H1 (cell line): ENCODE measurements around the gene ZNF624. TPM values are rescaled to one million over a fixed set of nuclear protein-coding genes. Genes with fewer than 3 reads are reported as not detected.

Experiments
- CTCF ChIA-PET: fragments of 300-600 bp; sonication (Branson Sonifier 250); formaldehyde crosslinking; loops from one replicate; lab custom pipeline; 2021; ENCODE audit not compliant: partially characterized antibody; lab: Charles Lee
- POLR2A ChIA-PET: fragments of 300-600 bp; sonication (Branson Sonifier 250); formaldehyde crosslinking; loops from one replicate; lab custom pipeline; 2021; ENCODE audit warnings: inconsistent platforms; ENCODE audit not compliant: partially characterized antibody; lab: Charles Lee
- DNase-seq, 2 experiments: peaks; one replicate each; pipeline versions ENCODE4 v3.0.0 to v3.0.0-alpha.2; 2010 to 2022; ENCODE audit warnings: low spot score in 2 of 2, low read depth in 1 of 2, mixed read lengths in 1 of 2
- FAIRE-seq: peaks from 2 replicates; lab custom pipeline; 2011; peaks lifted over from hg19 to GRCh38; lab: Jason Lieb, UNC
- H2AFZ ChIP-seq: 2 replicates; pipeline ENCODE4 v1.8.1; 2012; ENCODE audit warnings: low read length, inconsistent platforms
- H2AK5ac ChIP-seq: 2 replicates; pipeline ENCODE4 v1.6.1; 2013; ENCODE audit warnings: low read depth, low read length
- H2BK120ac ChIP-seq: replicated peaks from 2 replicates; pipeline ENCODE3; 2013; ENCODE audit warnings: low read depth, low read length, inconsistent platforms
- H2BK12ac ChIP-seq: 2 replicates; pipeline ENCODE4 v1.6.1; 2013; ENCODE audit warnings: low read depth, low read length
- H2BK15ac ChIP-seq: 2 replicates; pipeline ENCODE4 v1.6.1; 2013; ENCODE audit warnings: low read length
- H2BK20ac ChIP-seq: 2 replicates; pipeline ENCODE4 v1.6.1; 2013; ENCODE audit warnings: low read length
- H2BK5ac ChIP-seq: 2 replicates; pipeline ENCODE4 v1.6.1; 2013; ENCODE audit warnings: low read depth, low read length
- H3K14ac ChIP-seq: 2 replicates; pipeline ENCODE4 v1.6.1; 2013; ENCODE audit warnings: inconsistent platforms; ENCODE audit not compliant: insufficient read length
- H3K18ac ChIP-seq: 2 replicates; pipeline ENCODE4 v1.6.1; 2013; ENCODE audit warnings: low read length; ENCODE audit errors: extremely low read depth
- H3K23ac ChIP-seq: 2 replicates; pipeline ENCODE4 v1.6.1; 2013; ENCODE audit warnings: inconsistent platforms; ENCODE audit not compliant: insufficient read length
- H3K23me2 ChIP-seq: 2 replicates; pipeline ENCODE4 v1.6.1; 2013; ENCODE audit warnings: low read depth, low read length
- H3K27ac ChIP-seq: 2 replicates; pipeline ENCODE4 v1.6.1; 2011; ENCODE audit warnings: low read depth, low read length, inconsistent platforms
- H3K27me3 ChIP-seq, 4 experiments: replicated peaks in 1 of 4; 1 replicate in 1 of 4; 2 replicates in 3 of 4; pipeline versions ENCODE4 v1.6.1 to v1.8.1; 2011 to 2013; ENCODE audit warnings: low read length in 3 of 4, mild to moderate bottlenecking in 3 of 4, inconsistent platforms in 2 of 4, mixed read lengths in 2 of 4, moderate library complexity in 1 of 4; ENCODE audit not compliant: control insufficient read depth in 3 of 4, insufficient read depth in 3 of 4; ENCODE audit errors: extremely low read depth in 1 of 4
- H3K36me3 ChIP-seq, 4 experiments: 2 replicates each; pipeline versions ENCODE4 v1.6.1 to v1.8.1; 2011 to 2013; ENCODE audit warnings: mild to moderate bottlenecking in 4 of 4, low read length in 3 of 4, moderate library complexity in 2 of 4, control low read depth in 1 of 4, inconsistent platforms in 1 of 4; ENCODE audit not compliant: insufficient read depth in 4 of 4, control insufficient read depth in 2 of 4
- H3K4ac ChIP-seq: replicated peaks from 2 replicates; pipeline ENCODE3; 2013; ENCODE audit warnings: low read length, low read depth, mixed read lengths, inconsistent platforms; ENCODE audit not compliant: insufficient read length
- H3K4me1 ChIP-seq, 4 experiments: replicated peaks in 1 of 4; 1 replicate in 1 of 4; 2 replicates in 3 of 4; pipeline versions ENCODE4 v1.6.1 to v1.8.1; 2011 to 2013; ENCODE audit warnings: low read length in 3 of 4, inconsistent platforms in 2 of 4, mixed read lengths in 1 of 4; ENCODE audit not compliant: insufficient read depth in 4 of 4, control insufficient read depth in 3 of 4
- H3K4me2 ChIP-seq, 2 experiments: 2 replicates each; pipeline versions ENCODE4 v1.6.1 to v1.8.1; 2011 to 2013; ENCODE audit warnings: low read depth in 2 of 2, low read length in 2 of 2, control low read depth in 1 of 2, inconsistent platforms in 1 of 2, mild to moderate bottlenecking in 1 of 2; ENCODE audit not compliant: insufficient read depth in 1 of 2
- H3K4me3 ChIP-seq, 4 experiments: fragments of 200-600, 300-600 bp in 1 of 4; sonication (generic), shearing (Covaris generic), sonication (Bioruptor Twin) in 1 of 4; 2 replicates each; pipeline versions ENCODE4 v1.5.1 to v1.8.1; 2011 to 2016; ENCODE audit warnings: low read length in 4 of 4, low read depth in 3 of 4, control low read depth in 2 of 4, inconsistent platforms in 2 of 4, mild to moderate bottlenecking in 2 of 4, mixed read lengths in 1 of 4, moderate library complexity in 1 of 4; ENCODE audit not compliant: insufficient read depth in 2 of 4; ENCODE audit errors: extremely low read depth in 1 of 4
- H3K56ac ChIP-seq: replicated peaks from 2 replicates; pipeline ENCODE3; 2013; ENCODE audit warnings: low read depth, mild to moderate bottlenecking, mixed read lengths, low read length, inconsistent platforms; ENCODE audit not compliant: insufficient read length
- H3K79me1 ChIP-seq: 2 replicates; pipeline ENCODE4 v1.6.1; 2013; ENCODE audit warnings: low read depth, low read length, control low read depth
- H3K79me2 ChIP-seq, 2 experiments: 2 replicates each; pipeline versions ENCODE4 v1.6.1 to v1.8.1; 2012 to 2013; ENCODE audit warnings: low read length in 2 of 2, mild to moderate bottlenecking in 2 of 2, inconsistent platforms in 1 of 2; ENCODE audit not compliant: insufficient read depth in 2 of 2, control insufficient read depth in 1 of 2
- H3K9ac ChIP-seq, 4 experiments: replicated peaks in 1 of 4; 1 replicate in 1 of 4; 2 replicates in 3 of 4; pipeline versions ENCODE4 v1.6.1 to v1.8.1; 2011 to 2013; ENCODE audit warnings: low read depth in 3 of 4, low read length in 3 of 4, control low read depth in 2 of 4, mild to moderate bottlenecking in 2 of 4, moderate library complexity in 2 of 4, inconsistent platforms in 1 of 4; ENCODE audit errors: extremely low read depth in 1 of 4
- H3K9me3 ChIP-seq, 2 experiments: 2 replicates each; pipeline versions ENCODE4 v1.6.1 to v1.8.1; 2012 to 2013; ENCODE audit warnings: mild to moderate bottlenecking in 2 of 2, moderate library complexity in 2 of 2, control low read depth in 1 of 2, inconsistent platforms in 1 of 2, low read depth in 1 of 2, low read length in 1 of 2, mixed read lengths in 1 of 2; ENCODE audit not compliant: insufficient read depth in 2 of 2
- H4K20me1 ChIP-seq, 2 experiments: replicated peaks in 1 of 2; 2 replicates each; pipeline versions ENCODE3 to v1.8.1; 2011 to 2013; ENCODE audit warnings: inconsistent platforms in 2 of 2, low read length in 2 of 2, mild to moderate bottlenecking in 1 of 2; ENCODE audit not compliant: insufficient read depth in 2 of 2, control insufficient read depth in 1 of 2
- H4K5ac ChIP-seq: 2 replicates; pipeline ENCODE4 v1.6.1; 2013; ENCODE audit warnings: low read length, low read depth, mixed read lengths, inconsistent platforms; ENCODE audit not compliant: insufficient read length
- H4K8ac ChIP-seq: 2 replicates; pipeline ENCODE4 v1.8.0; 2013; ENCODE audit warnings: mild to moderate bottlenecking, moderate library complexity, low read length, inconsistent platforms; ENCODE audit not compliant: insufficient read depth; ENCODE audit errors: extremely low read depth
- H4K91ac ChIP-seq: replicated peaks from 2 replicates; pipeline ENCODE3; 2013; ENCODE audit warnings: low read length, mixed read lengths, inconsistent platforms; ENCODE audit not compliant: insufficient read length
- BCL11A ChIP-seq, 2 experiments: IDR thresholded peaks; one replicate each; pipeline ENCODE4 v1.6.1; 2011; ENCODE audit warnings: low read depth in 2 of 2, low read length in 2 of 2, mild to moderate bottlenecking in 2 of 2
- HDAC2 ChIP-seq, 2 experiments: fragments of 300-600 bp in 1 of 2; sonication (generic) in 1 of 2; IDR thresholded peaks; 2 replicates each; pipeline ENCODE4 v1.6.1; 2011 to 2012; ENCODE audit warnings: low read depth in 2 of 2, low read length in 2 of 2, mild to moderate bottlenecking in 2 of 2, moderate library complexity in 2 of 2, borderline replicate concordance in 1 of 2, inconsistent platforms in 1 of 2
- JUN ChIP-seq: IDR thresholded peaks from 2 replicates; pipeline ENCODE4 v1.6.1; 2011; ENCODE audit warnings: low read depth, mild to moderate bottlenecking, improper control_type of control experiment, low read length
- KDM4A ChIP-seq: IDR thresholded peaks from one replicate; pipeline ENCODE4 v1.7.1; 2012; ENCODE audit warnings: low read depth, mild to moderate bottlenecking, moderate library complexity, low read length, inconsistent platforms; ENCODE audit not compliant: severe bottlenecking
- POLR2AphosphoS5 ChIP-seq: IDR thresholded peaks from 2 replicates; pipeline ENCODE4 v1.6.1; 2011; ENCODE audit warnings: low read depth, low read length
- SAP30 ChIP-seq: fragments of 300-600 bp; sonication (generic); IDR thresholded peaks from 2 replicates; pipeline ENCODE4 v1.7.1; 2012; ENCODE audit warnings: low read length, moderate library complexity, mild to moderate bottlenecking, inconsistent platforms; ENCODE audit not compliant: insufficient read depth, insufficient replicate concordance
- WGBS, 2 experiments: shearing (Covaris generic) in 1 of 2; methylation state at CpG; one replicate each; pipeline versions ENCODE4 v1.1.6 to v1.1.7; 2013 to 2015; ENCODE audit warnings: low lambda C conversion rate in 2 of 2, mixed read lengths in 2 of 2, inconsistent platforms in 1 of 2, low coverage in 1 of 2, missing lambda C conversion rate in 1 of 2; ENCODE audit not compliant: insufficient replicate concordance in 2 of 2, insufficient coverage in 1 of 2, insufficient read length in 1 of 2; ENCODE audit errors: extremely low coverage in 1 of 2, missing lambda C conversion rate in 1 of 2; 5-methylcytosine and 5-hydroxymethylcytosine counted together
- polyA plus RNA-seq, 7 experiments: library from polyadenylated mRNA; depleted of rRNA in 3 of 7; stranded (reverse) in 5 of 7; unstranded in 2 of 7; fragments of >200 nt in 5 of 7; fragments of 200-250 nt in 2 of 7; gene quantifications; 1 replicate in 5 of 7; 2 replicates in 1 of 7; 4 replicates in 1 of 7; pipeline versions ENCODE4 v1.2.1 to v1.2.3, GENCODE V29; 2011 to 2013; ENCODE audit warnings: missing spikeins in 2 of 7, mixed read lengths in 2 of 7
- total RNA-seq: library from RNA; stranded (reverse); fragmentation: NEBNext Ultra II Directional; extraction: Animal tissue kit (Norgen Biotek cat#: 25700); gene quantifications from 2 replicates; pipeline ENCODE4 v1.2.1, GENCODE V29; 2021

ZNF624 gene
- total and polyA plus RNA-seq, 2 of the 8 experiments (the other 6 are each of a cell fraction or from before 2014, with no cell fraction given) = 0.39 to 2.5 TPM

GRCh38 chr17:16652847-16653366 is 743 bp downstream of the ZNF624 start:
- H3K9me3 ChIP-seq = no peaks in the 10 kb centered on the region
- 0 out of 2 replicates have a peak overlapping the region, but pooled peaks have one; percentile 55 for H2AFZ ChIP-seq
- no peaks in the 10 kb centered on the region for H3K79me2 ChIP-seq
- H3K79me1 ChIP-seq = no peaks in the 10 kb centered on the region
- H4K5ac ChIP-seq = no peak overlapping the region
- no peak overlapping the region for H3K14ac ChIP-seq
- H2BK12ac ChIP-seq = no peak overlapping the region
- peak overlapping the region; percentile 42 to 72 (median 62) for H3K4me3 ChIP-seq
- WGBS, 2 experiments = 33% methylated on average over 7 of the region's 8 CpGs; no CpG with 5 or more reads in 1 of the 2 experiments
- H3K18ac ChIP-seq = no peak overlapping the region
- no peak overlapping the region for H2BK15ac ChIP-seq
- H3K56ac ChIP-seq = no peak overlapping the region
- H2BK120ac ChIP-seq = no peak overlapping the region
- H3K23me2 ChIP-seq = peaks cover 5% of the 10 kb centered on the region; the same call in 1 of the 2 replicates
- no peaks in the 10 kb centered on the region for H4K20me1 ChIP-seq
- H3K4me2 ChIP-seq = peak overlapping the region; percentile 87 to 90
- FAIRE-seq (no peak), DNase-seq (no peak)
- 0 out of 2 replicates have a peak overlapping the region, but pooled peaks have one; percentile 93 for H4K8ac ChIP-seq
- POLR2A ChIA-PET = interaction anchor here (1.7 kb wide), 1 partner anchor 141 kb away, joined by 3 read pairs; no protein-coding TSS in a partner anchor
- H3K4ac ChIP-seq = no peak overlapping the region
- peak; percentile 88 for TF ChIP-seq SAP30
- TF ChIP-seq BCL11A (IDR thresholded peaks at IDR 0.05; ENCODE audit: low read depth in 2 of 2, low read length in 2 of 2) = no peak
- TF ChIP-seq JUN = no peak
- TF ChIP-seq KDM4A = no peak
- TF ChIP-seq POLR2AphosphoS5 = no peak
- 0 out of 4 replicates have a peak, but pooled peaks of 1 of the 2 experiments have one; percentile 17 for TF ChIP-seq HDAC2 (IDR thresholded peaks at IDR 0.05; ENCODE audit: borderline replicate concordance in 1 of 2, low read depth in 2 of 2, low read length in 2 of 2)
- no peak overlapping the region for H4K91ac ChIP-seq
- 0 out of 2 replicates have a peak overlapping the region, but pooled peaks have one; percentile 77 for H3K27ac ChIP-seq
- no peak overlapping the region for H2BK5ac ChIP-seq
- H3K23ac ChIP-seq = no peak overlapping the region
- no peaks in the 10 kb centered on the region for H3K27me3 ChIP-seq
- no peaks in the 10 kb centered on the region for H3K36me3 ChIP-seq
- H2BK20ac ChIP-seq = no peak overlapping the region
- H3K4me1 ChIP-seq = peaks cover 1 to 9% (median 4%) of the 10 kb centered on the region in 4 experiments; a peak in 4 of 7 replicates
- CTCF ChIA-PET = no interaction called here
- H2AK5ac ChIP-seq = no peak overlapping the region
- peak overlapping the region; percentile 34 to 61 (median 52); a peak in 6 of 7 replicates for H3K9ac ChIP-seq
